GM12892 (cell line): ENCODE data around the gene MAEA.

ENCODE experiments used
- POLR2A ChIP-seq: IDR thresholded peaks from 2 replicates; pipeline ENCODE4 v1.6.1; 2011; ENCODE audit warnings: low read depth, low read length, control low read depth
- TAF1 ChIP-seq: IDR thresholded peaks from 2 replicates; pipeline ENCODE4 v1.6.1; 2011; ENCODE audit warnings: low read depth, mild to moderate bottlenecking, control low read depth, low read length, borderline replicate concordance

- TF ChIP-seq POLR2A = no peak
- TF ChIP-seq TAF1 = no peak
These were observed 20.5 kb upstream of the MAEA start for GRCh38 chr4:1269209-1269608.
